Naive B cell (primary cell): ENCODE measurements around the gene DYRK1A. TPM values are rescaled to one million over a fixed set of nuclear protein-coding genes. Genes with fewer than 3 reads are reported as not detected.

Source experiments
- ATAC-seq, 2 donors: fragments of 150-1000 bp; cut with Tn5 transposase; 2 replicates each; pipeline ENCODE4 v1.10.0; 2021; ENCODE audit warnings: low read depth in 2 of 2, mild to moderate bottlenecking in 2 of 2, moderate library complexity in 2 of 2
- DNase-seq: peaks from one replicate; pipeline ENCODE4 v3.0.0; 2022
- H3K27ac Mint-ChIP-seq, 6 donors: one replicate each; pipeline ENCODE4 v1.8.0; 2020 to 2022; ENCODE audit warnings: mild to moderate bottlenecking in 6 of 6, mixed read lengths in 6 of 6, moderate library complexity in 5 of 6, inconsistent platforms in 2 of 6
- H3K27me3 Mint-ChIP-seq, 3 donors: one replicate each; pipeline ENCODE4 v1.8.0; 2021 to 2022; ENCODE audit warnings: mixed read lengths in 3 of 3, mild to moderate bottlenecking in 1 of 3
- H3K36me3 Mint-ChIP-seq, 2 donors: one replicate each; pipeline ENCODE4 v1.8.0; 2020 to 2022; ENCODE audit warnings: mixed read lengths in 2 of 2, inconsistent platforms in 1 of 2, mild to moderate bottlenecking in 1 of 2
- H3K4me1 Mint-ChIP-seq, 3 donors: one replicate each; pipeline ENCODE4 v1.8.0; 2020 to 2022; ENCODE audit warnings: mixed read lengths in 3 of 3, inconsistent platforms in 1 of 3, mild to moderate bottlenecking in 1 of 3, moderate library complexity in 1 of 3
- H3K4me3 Mint-ChIP-seq, 8 donors: one replicate each; pipeline ENCODE4 v1.8.0; 2020 to 2022; ENCODE audit warnings: mild to moderate bottlenecking in 8 of 8, mixed read lengths in 8 of 8, moderate library complexity in 8 of 8, inconsistent platforms in 2 of 8
- H3K9me3 Mint-ChIP-seq, 7 donors: one replicate each; pipeline ENCODE4 v1.8.0; 2020 to 2022; ENCODE audit warnings: mixed read lengths in 7 of 7, mild to moderate bottlenecking in 5 of 7, inconsistent platforms in 2 of 7, moderate library complexity in 1 of 7
- polyA plus RNA-seq, 6 donors: library from polyadenylated mRNA; unstranded; fragments of 300-500 nt; fragmentation: Illumina TruSeq; gene quantifications; one replicate each; pipeline ENCODE4 v1.2.3, GENCODE V29; 2021; ENCODE audit warnings: low read depth in 6 of 6

Gene DYRK1A
- polyA plus RNA-seq, 6 donors from 2014 or later: 5.9 to 14.3 (median 10.2) TPM

- Mint-ChIP-seq H3K27ac (peak overlapping the region in 5 of 6 donors; percentile 14 to 76 (median 75)), H3K4me1 (peaks cover 46 to 90% (median 79%) of the 10 kb centered on the region in 3 donors), H3K27me3 (no peaks in the 10 kb centered on the region), H3K4me3 (peak overlapping the region in 2 of 8 donors; percentile 2 to 47), H3K36me3 (no peaks in the 10 kb centered on the region), H3K9me3 (no peaks in the 10 kb centered on the region)
- ATAC-seq (no peak), DNase-seq (no peak)
These were observed 88.4 kb downstream of the DYRK1A start for GRCh38 chr21:37454869-37455503.

- ATAC-seq (no peak), DNase-seq (no peak)
- H3K36me3 Mint-ChIP-seq: no peaks in the 10 kb centered on the region
- peak overlapping the region in 3 of 6 donors; percentile 9 to 76 (median 29) for H3K27ac Mint-ChIP-seq
- H3K27me3 Mint-ChIP-seq: no peaks in the 10 kb centered on the region
- H3K9me3 Mint-ChIP-seq: no peaks in the 10 kb centered on the region
- peaks cover 51 to 90% (median 77%) of the 10 kb centered on the region in 3 donors for H3K4me1 Mint-ChIP-seq
- peak overlapping the region in 2 of 8 donors; percentile 7 to 13 for H3K4me3 Mint-ChIP-seq
These were observed 88.9 kb downstream of the DYRK1A start for GRCh38 chr21:37455504-37455911.

DNA sequence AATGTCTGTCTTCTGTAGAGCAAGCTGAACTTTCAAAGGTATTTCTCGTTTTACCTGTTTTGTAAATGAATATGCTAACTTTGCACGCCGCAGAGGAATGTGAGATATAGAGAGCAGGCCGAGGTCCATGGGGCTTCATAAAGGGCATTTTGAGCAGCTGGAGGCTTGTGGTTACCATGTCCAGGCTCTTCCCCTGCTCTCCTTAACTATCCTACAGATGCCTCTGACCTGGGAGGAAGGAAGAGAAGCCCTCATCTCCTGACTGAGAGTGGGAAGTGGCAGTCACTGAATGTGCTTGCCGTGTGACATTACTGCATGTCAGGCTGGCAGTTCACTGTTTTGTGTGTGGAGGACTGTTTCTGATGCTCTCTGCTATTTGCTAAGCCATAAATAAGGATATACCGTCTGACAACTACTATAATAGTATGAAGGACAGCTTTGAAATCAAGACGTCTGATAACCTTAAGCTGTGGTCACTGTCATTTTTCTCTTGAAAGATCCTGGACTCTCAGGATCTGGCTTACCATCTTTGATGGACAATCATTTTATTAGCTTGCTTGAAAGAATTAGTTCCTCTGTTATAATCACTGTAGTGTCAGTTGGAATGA is 92.2 kb downstream of the DYRK1A start:
- H3K27me3 Mint-ChIP-seq: no peaks in the 10 kb centered on the region

GRCh38 chr21:37459575-37459974 is 93.0 kb downstream of the DYRK1A start:
- no peaks in the 10 kb centered on the region for H3K27me3 Mint-ChIP-seq
- H3K9me3 Mint-ChIP-seq: peaks cover 0 to 4% (median 0%) of the 10 kb centered on the region in 7 donors
- no peaks in the 10 kb centered on the region for H3K36me3 Mint-ChIP-seq
- H3K4me1 Mint-ChIP-seq: peaks cover 67 to 85% (median 80%) of the 10 kb centered on the region in 3 donors
- peak overlapping the region in 3 of 6 donors; percentile 78 to 86 (median 82) for H3K27ac Mint-ChIP-seq
- H3K4me3 Mint-ChIP-seq: no peak overlapping the region
- DNase-seq: no peak
- no peak for ATAC-seq

More for the DNA sequence above, 92.2 kb downstream of the DYRK1A start:
- Mint-ChIP-seq H3K4me3 (peak overlapping the region in 2 of 8 donors; percentile 14 to 42), H3K36me3 (no peaks in the 10 kb centered on the region), H3K27ac (peak overlapping the region; percentile 10 to 93 (median 76)), H3K9me3 (peaks cover 0 to 4% (median 0%) of the 10 kb centered on the region in 7 donors), H3K4me1 (peaks cover 63 to 86% (median 82%) of the 10 kb centered on the region in 3 donors)
- ATAC-seq (no peak), DNase-seq (no peak)

DNA sequence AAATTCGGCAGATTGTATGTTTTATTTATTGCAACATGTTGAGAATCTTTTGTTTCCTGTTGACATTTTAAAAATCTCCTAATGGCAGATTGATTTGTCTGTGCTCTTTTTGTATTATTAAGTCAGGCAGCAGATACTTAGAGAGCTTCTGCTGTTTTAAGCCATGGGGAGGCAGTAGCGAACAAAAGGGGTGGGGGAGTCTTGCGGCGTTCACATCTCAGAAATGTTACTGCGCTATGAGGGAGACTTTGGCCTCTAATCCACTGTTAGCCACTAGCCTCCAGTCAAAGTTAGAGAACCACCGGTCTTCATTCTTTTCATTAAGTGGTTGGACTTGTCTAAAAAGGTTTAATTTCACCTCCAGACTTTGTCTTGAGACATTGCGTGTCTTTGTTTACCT is 93.6 kb downstream of the DYRK1A start:
- H3K4me3 Mint-ChIP-seq: no peak overlapping the region
- DNase-seq: no peak
- H3K27ac Mint-ChIP-seq: peak overlapping the region in 2 of 6 donors; percentile 72 to 86
- peaks cover 67 to 85% (median 80%) of the 10 kb centered on the region in 3 donors for H3K4me1 Mint-ChIP-seq
- no peaks in the 10 kb centered on the region for H3K36me3 Mint-ChIP-seq
- H3K9me3 Mint-ChIP-seq: peaks cover 0 to 4% (median 0%) of the 10 kb centered on the region in 7 donors
- ATAC-seq: no peak
- H3K27me3 Mint-ChIP-seq: no peaks in the 10 kb centered on the region

DNA sequence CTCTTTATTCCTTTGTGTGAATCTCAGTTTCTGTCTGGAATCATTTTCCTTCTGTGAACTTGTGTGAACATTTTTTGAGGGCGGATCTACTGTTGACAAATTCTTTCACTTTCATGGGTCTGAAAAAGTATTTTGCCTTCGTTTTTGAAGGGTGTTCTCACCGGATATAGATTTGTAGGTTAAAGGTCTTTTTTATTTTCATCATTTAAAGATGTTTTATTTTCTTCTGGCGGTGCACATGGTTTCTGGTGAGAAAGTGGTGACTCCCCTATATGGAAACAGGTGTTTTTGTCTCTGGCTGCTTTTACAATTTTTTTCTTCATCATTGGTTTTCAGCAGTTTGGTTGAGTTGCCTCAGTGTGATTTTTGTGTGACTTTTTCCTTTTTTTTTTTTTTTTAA is 94.9 kb downstream of the DYRK1A start:
- peaks cover 68 to 85% (median 80%) of the 10 kb centered on the region in 3 donors for H3K4me1 Mint-ChIP-seq
- H3K27ac Mint-ChIP-seq: peak overlapping the region in 5 of 6 donors; percentile 42 to 86 (median 84)
- ATAC-seq (peak; percentile 34 to 62), DNase-seq (peak; percentile 42)
- H3K36me3 Mint-ChIP-seq: no peaks in the 10 kb centered on the region
- peak overlapping the region in 5 of 8 donors; percentile 2 to 61 (median 26) for H3K4me3 Mint-ChIP-seq
- no peaks in the 10 kb centered on the region for H3K27me3 Mint-ChIP-seq
- peaks cover 0 to 4% (median 0%) of the 10 kb centered on the region in 7 donors for H3K9me3 Mint-ChIP-seq

DNA sequence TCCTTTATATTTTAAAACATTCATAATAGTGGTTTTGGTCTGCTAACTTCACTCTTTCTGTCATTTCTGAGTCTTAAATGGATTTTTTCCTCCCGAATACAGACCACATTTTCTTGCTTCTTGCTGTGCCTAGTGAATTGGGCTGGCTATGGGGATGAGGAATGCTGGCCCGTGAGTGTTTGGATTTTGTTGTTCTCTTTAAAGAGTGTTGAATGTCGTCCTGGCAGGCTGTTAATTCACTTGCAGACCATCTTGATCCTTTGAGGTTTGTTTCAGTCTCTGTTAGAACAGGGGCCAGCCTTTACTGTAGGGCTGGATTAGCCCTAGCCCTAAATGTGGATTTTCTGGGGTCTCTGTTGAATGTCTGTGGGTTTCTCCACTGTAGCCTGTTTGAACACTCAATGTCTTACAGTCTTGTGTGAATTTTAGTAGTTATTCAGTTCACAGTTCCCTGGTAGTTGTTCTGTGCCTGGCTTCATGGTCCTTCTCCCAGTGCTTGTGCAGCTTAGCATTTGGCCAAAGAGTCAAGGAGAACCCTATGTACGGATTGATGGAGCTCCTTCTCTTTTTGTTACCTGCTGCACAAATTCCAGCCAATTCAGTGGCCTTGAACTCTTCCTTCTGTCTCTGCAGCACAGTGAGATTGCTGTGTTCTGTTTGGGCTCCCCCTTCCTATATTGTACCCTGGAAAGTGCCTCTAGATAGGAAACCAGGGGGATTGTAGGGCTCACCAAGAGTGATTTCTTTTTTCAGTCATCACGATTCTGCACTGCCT is 95.7 kb downstream of the DYRK1A start:
- peak overlapping the region; percentile 75 to 97 (median 88) for H3K27ac Mint-ChIP-seq
- H3K4me1 Mint-ChIP-seq: peaks cover 73 to 86% (median 80%) of the 10 kb centered on the region in 3 donors
- H3K9me3 Mint-ChIP-seq: peaks cover 0 to 4% (median 0%) of the 10 kb centered on the region in 7 donors
- peak overlapping the region in 7 of 8 donors; percentile 15 to 75 (median 49) for H3K4me3 Mint-ChIP-seq
- H3K27me3 Mint-ChIP-seq: no peaks in the 10 kb centered on the region
- ATAC-seq (no peak), DNase-seq (no peak)
- no peaks in the 10 kb centered on the region for H3K36me3 Mint-ChIP-seq

DNA sequence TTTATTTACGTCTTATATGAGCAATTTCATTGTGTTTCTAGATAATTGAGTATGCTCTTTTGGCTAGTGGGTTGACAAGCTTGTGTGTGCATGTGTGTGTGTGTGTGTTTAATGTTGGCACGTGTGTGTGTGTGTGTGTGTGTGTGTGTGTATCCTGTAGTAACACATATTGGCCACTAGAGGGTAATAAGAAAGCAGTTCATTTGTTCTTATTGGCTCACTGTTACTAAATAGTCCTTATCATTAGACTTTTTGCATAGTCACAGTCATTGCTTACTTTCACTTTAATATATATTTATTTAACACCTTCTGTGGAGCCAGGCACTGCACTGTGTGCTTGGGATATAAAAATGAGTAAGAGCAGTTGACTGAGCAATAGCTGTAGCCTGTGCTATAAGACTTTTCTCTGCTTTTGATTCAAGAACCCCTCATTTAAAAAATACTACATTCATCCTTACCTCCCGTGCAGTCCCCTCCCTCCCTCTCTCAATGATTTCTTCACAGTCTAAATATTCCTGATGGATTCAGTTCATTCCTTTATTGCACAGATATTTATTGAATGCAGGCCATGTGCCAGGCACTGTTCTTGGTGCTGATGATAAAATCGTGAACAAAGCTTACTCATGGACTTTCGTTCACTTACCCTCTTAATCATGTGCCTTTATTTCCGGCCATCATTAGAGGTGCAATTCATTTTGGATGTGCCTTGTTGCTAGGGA is 96.7 kb downstream of the DYRK1A start:
- no peak for DNase-seq
- peak overlapping the region; percentile 0 to 97 (median 83) for H3K27ac Mint-ChIP-seq
- peak overlapping the region in 6 of 8 donors; percentile 15 to 68 (median 61) for H3K4me3 Mint-ChIP-seq
- no peaks in the 10 kb centered on the region for H3K36me3 Mint-ChIP-seq
- peaks cover 0 to 4% (median 0%) of the 10 kb centered on the region in 7 donors for H3K9me3 Mint-ChIP-seq
- no peaks in the 10 kb centered on the region for H3K27me3 Mint-ChIP-seq
- peaks cover 73 to 87% (median 81%) of the 10 kb centered on the region in 3 donors for H3K4me1 Mint-ChIP-seq
- ATAC-seq: peak; percentile 59 to 68

DNA sequence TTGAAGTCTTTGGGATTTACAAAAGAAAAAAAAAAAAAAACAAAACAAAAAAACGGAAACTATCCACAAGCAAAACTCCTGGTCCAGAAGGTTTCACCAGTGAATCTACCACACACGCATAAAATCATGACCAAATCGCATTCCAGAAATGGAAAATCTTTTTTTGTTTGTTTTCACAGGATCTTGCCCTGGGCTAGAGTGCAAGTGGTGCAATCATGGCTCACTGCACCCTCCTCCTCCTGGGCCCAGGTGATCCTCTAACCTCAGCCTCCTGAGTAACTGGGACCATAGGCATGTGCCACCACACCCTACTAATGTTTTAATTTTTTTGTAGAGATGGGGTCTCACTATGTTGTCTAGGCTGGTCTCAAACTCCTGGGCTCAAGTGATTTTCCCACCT is 100.5 kb downstream of the DYRK1A start:
- Mint-ChIP-seq H3K9me3 (peaks cover 0 to 4% (median 0%) of the 10 kb centered on the region in 7 donors), H3K4me1 (peaks cover 74 to 93% (median 92%) of the 10 kb centered on the region in 3 donors), H3K27me3 (no peaks in the 10 kb centered on the region), H3K4me3 (peak overlapping the region in 2 of 8 donors; percentile 2 to 70), H3K36me3 (peaks cover 0 to 8% of the 10 kb centered on the region in 2 donors), H3K27ac (peak overlapping the region in 4 of 6 donors; percentile 27 to 60 (median 52))
- no peak for ATAC-seq
- no peak for DNase-seq

DNA sequence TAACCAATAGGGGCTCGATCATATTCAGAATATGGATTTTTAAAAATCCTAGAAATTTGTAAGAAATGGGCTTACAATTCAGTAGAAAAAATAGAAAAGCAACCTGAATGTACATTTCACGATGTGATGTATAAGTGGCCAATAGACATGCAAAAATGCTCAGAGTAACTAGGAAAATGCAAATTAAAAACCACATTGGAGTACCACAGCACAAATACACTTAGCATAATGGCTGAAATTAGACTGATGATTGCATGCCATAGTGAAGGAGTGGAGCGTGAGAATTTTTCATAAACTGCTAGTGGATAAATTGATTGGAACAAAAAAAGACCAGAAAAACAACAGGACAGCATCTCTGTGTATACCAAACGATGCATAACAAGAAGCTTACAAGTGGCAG is 102.3 kb downstream of the DYRK1A start:
- no peak for ATAC-seq
- Mint-ChIP-seq H3K27ac (peak overlapping the region in 2 of 6 donors; percentile 34 to 87), H3K9me3 (peaks cover 0 to 1% (median 0%) of the 10 kb centered on the region in 7 donors), H3K36me3 (peaks cover 0 to 8% of the 10 kb centered on the region in 2 donors), H3K4me1 (peaks cover 57 to 83% (median 76%) of the 10 kb centered on the region in 3 donors), H3K4me3 (peak overlapping the region in 2 of 8 donors; percentile 17 to 30), H3K27me3 (no peaks in the 10 kb centered on the region)
- no peak for DNase-seq

DNA sequence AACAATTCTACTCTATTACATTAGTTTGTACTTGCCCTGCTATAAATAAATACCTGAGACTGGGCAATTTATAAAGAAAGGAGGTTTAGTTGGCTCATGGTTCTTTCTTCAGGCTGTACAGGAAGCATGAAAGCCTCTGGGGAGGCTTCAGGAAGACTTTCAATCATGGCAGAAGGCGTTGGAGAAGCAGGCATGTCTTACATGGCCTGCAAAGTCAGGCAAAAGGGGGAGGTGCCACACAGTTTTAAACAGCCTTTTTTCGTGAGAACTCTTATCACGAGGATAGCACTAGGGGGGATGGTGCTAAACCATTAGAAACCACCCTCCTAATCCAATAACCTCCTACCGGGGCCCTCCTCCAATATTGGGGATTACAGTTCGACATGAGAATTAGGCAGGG is 102.9 kb downstream of the DYRK1A start:
- peaks cover 0 to 1% (median 0%) of the 10 kb centered on the region in 7 donors for H3K9me3 Mint-ChIP-seq
- H3K4me3 Mint-ChIP-seq: no peak overlapping the region
- no peak for DNase-seq
- ATAC-seq: no peak
- no peaks in the 10 kb centered on the region for H3K27me3 Mint-ChIP-seq
- peak overlapping the region in 2 of 6 donors; percentile 27 to 38 for H3K27ac Mint-ChIP-seq
- peaks cover 54 to 80% (median 74%) of the 10 kb centered on the region in 3 donors for H3K4me1 Mint-ChIP-seq
- peaks cover 0 to 8% of the 10 kb centered on the region in 2 donors for H3K36me3 Mint-ChIP-seq

- ATAC-seq: no peak
- Mint-ChIP-seq H3K4me3 (no peak overlapping the region), H3K9me3 (peaks cover 0 to 1% (median 0%) of the 10 kb centered on the region in 7 donors), H3K4me1 (peaks cover 54 to 72% (median 70%) of the 10 kb centered on the region in 3 donors), H3K27me3 (no peaks in the 10 kb centered on the region), H3K36me3 (peaks cover 0 to 13% of the 10 kb centered on the region in 2 donors), H3K27ac (no peak overlapping the region)
- DNase-seq: no peak
These were observed 106.0 kb downstream of the DYRK1A start for GRCh38 chr21:37472581-37472980.
